DOHH2 (cell line): ENCODE data around the gene PRG2.

Experiments
- CTCF ChIP-seq: fragments of 200-600 bp; sonication (generic); IDR thresholded peaks from one replicate; pipeline ENCODE4 v1.5.1; 2014; ENCODE audit warnings: antibody characterized with exemption, mild to moderate bottlenecking, low read depth, low read length; ENCODE audit not compliant: poor library complexity, severe bottlenecking
- EZH2phosphoT487 ChIP-seq: fragments of 200-600 bp; sonication (generic); IDR thresholded peaks from 2 replicates; pipeline ENCODE4 v1.6.1; 2017; ENCODE audit warnings: borderline replicate concordance, mild to moderate bottlenecking, antibody characterized with exemption, low read length, moderate library complexity, mixed read lengths

GRCh38 chr11:57391539-57391938 is 1.1 kb upstream of the PRG2 start:
- TF ChIP-seq CTCF (no peak), EZH2phosphoT487 (no peak)
